HL-60/S4 treated with phorbol 12-myristate 13-acetate at 8.2 ng/mL for 4 days and 3 days (cell line): ENCODE measurements around the gene IRF3.

ENCODE experiments used
- in situ Hi-C: fragments of 300-500 bp; cut with MboI; formaldehyde crosslinking; loops from 2 replicates; pipeline ENCODE4 v1.15.0; 2022; ENCODE audit warnings: low sequenced_read_pairs

Gene IRF3

GRCh38 chr19:49672131-49672919 lies 6.7 kb upstream of the IRF3 start:
- in situ Hi-C loops = no loop called here

- in situ Hi-C loops = no loop called here
These were observed 3.9 kb upstream of the IRF3 start for GRCh38 chr19:49669516-49669915.

GRCh38 chr19:49667473-49667872 lies 1.8 kb upstream of the IRF3 start:
- in situ Hi-C loops = no loop called here

- in situ Hi-C loops = no loop called here
These were observed 425 bp upstream of the IRF3 start for GRCh38 chr19:49666120-49666444.

GRCh38 chr19:49665036-49665350 lies 664 bp downstream of the IRF3 start:
- in situ Hi-C loops = no loop called here

DNA sequence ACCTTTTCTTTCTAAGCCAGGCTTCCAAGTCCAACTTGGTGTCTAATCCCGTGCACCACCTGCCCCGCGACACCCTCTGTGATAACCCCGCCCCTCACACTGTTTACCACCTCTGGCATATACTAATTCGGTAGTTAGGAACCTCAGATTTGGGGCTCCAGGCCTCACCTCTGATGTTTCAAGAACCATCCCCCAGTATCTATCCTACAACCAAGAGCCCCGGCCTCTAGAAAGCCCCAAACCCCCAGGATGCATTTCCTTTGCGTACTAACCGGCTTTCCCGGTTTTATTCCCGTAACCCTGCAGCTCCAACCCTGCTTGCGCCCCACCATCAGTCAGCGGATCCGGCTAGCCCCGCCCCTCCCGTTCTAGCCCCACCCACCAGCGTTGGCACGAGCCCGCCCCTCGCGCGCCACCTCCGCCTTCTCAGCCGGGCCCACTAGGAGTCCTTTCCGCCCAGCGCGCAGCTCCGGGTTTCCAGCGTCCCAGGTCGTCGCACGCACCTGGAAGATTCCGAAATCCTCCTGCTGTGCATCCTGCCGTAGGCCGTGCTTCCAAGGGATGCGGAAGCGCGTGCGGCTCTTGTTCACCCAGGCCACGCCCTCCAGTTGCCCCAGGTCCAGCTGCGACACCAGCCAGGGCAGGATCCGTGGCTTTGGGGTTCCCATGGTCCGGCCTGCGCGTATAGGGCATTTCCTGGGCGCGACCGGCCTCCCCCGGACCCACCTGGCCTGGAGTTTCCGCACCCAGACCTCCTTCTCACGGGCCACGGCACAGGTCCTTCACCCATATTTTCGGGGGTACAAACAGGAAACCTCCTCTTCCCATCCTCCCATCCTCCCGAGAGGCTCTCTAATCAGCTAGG lies 1.3 kb downstream of the IRF3 start:
- in situ Hi-C loops = no loop called here

GRCh38 chr19:49663224-49663623 lies 2.4 kb downstream of the IRF3 start:
- in situ Hi-C loops = no loop called here

DNA sequence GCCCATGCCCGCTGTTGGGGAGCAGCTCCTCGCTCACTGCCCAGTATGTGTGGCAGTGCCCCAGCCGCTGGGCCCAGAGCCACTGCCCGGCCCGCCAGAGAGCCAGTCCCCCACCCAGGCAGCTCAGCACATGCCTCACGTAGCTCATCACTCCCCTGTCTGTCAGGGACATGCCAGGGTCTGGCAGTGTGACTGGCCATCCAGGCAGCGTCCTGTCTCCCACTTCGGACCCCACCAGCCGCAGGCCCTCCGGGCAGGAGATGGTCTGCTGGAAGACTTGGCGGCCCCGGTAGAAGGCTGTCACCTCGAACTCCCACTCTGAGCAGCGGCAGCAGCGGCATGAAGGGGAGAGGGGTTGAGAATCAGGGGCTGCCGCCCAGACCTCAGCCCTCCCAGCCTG lies 3.6 kb downstream of the IRF3 start:
- in situ Hi-C loops = no loop called here

- in situ Hi-C loops = no loop called here
These were observed 5.2 kb downstream of the IRF3 start for GRCh38 chr19:49660338-49660961.

- in situ Hi-C loops = no loop called here
These were observed 6.9 kb downstream of the IRF3 start for GRCh38 chr19:49658566-49659442.

DNA sequence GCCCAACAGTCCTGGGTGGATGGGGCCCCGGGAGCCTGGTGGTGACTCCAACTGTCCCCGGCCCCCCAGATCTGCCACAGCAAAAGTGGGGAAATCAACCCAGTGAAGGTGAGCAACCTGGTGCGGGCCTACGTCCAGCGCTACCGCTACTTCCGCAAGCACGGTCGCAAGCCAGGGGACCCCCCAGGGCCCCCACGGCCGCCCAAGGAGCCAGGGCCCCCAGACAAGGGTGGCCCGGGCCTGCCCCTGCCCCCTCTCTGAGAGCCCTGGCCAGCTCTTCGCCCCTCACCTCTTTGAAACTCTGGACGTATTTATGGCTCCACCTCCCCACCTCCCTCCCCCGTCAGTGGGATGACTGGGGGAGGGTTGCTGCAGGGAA lies 7.5 kb downstream of the IRF3 start:
- in situ Hi-C loops = no loop called here

DNA sequence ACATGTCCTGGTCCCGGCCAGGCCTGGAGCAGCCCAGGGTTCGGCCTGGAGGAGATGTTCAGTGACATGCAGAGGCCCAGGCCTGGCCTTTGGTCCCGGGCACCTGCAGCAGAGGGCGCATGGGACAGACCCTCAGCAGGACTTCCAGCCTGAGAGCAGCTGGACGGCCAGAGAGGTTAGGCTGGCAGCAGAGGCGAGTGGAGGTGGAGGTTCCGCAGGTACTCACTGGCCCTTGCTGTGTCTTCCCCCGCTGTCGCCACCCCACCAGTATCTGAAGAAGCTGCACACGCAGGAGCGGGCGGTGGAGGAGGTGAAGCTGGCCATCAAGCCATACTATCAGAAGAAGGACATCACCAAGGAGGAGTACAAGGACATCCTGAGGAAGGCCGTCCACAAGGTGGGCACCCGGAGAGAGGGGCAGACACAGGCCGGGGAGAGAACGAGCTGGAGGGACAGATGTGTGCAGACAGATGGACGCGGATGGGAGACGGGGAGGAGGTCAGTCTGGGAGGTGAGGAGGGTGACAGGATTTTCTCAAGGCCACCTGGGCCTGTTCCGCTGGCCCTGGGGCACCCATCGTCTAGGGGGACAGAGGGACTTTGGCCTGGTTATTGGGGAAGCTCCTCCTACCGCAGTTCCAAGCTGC lies 8.0 kb downstream of the IRF3 start:
- in situ Hi-C loops = no loop called here

- in situ Hi-C loops = no loop called here
These were observed 9.1 kb downstream of the IRF3 start for GRCh38 chr19:49656456-49657109.

GRCh38 chr19:49655570-49656455 lies 9.8 kb downstream of the IRF3 start:
- in situ Hi-C loops = no loop called here

- in situ Hi-C loops = no loop called here
These were observed 11.1 kb downstream of the IRF3 start for GRCh38 chr19:49654581-49654980.

DNA sequence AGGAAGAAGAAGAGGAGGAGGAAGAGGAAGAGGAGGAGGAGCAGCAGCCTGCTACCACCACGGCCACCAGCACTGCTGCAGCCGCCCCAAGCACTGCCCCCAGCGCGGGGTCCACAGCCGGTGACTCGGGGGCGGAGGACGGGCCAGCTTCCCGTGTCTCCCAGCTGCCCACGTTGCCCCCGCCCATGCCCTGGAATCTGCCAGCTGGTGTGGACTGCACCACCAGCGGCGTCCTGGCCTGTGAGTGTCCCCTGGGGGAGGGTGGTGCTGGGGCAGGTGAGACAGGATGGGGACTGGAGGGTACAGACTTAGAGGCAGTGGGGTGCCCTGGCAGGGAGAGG lies 12.2 kb downstream of the IRF3 start:
- in situ Hi-C loops = no loop called here

GRCh38 chr19:49652551-49653465 lies 12.8 kb downstream of the IRF3 start:
- in situ Hi-C loops = no loop called here
